Endometrial microvascular endothelial cells (primary cell): Measurements from ENCODE around the gene TARBP1. TPM values are rescaled to one million over a fixed set of nuclear protein-coding genes. Genes with fewer than 3 reads are reported as not detected.
"Not testable (repeated sequence)": the region's sequence is repeated elsewhere in the genome, so short reads cannot be mapped to it uniquely, and the experiment has no call there.

ENCODE experiments used
- in situ Hi-C: cut with HindIII; loops from 2 replicates; pipeline ENCODE4 v1.10.0; 2017; ENCODE audit warnings: low sequenced_read_pairs, low pct_unique_long_range_greater_than_20kb; ENCODE audit errors: inconsistent ontology term
- total RNA-seq: library from RNA; depleted of rRNA; stranded (reverse); fragments of >200 nt; gene quantifications from one replicate; pipeline ENCODE4 v1.2.3, GENCODE V29; 2015; ENCODE audit errors: inconsistent ontology term

TARBP1 gene
- total RNA-seq, 1 donor from 2014 or later: 13.8 TPM

DNA sequence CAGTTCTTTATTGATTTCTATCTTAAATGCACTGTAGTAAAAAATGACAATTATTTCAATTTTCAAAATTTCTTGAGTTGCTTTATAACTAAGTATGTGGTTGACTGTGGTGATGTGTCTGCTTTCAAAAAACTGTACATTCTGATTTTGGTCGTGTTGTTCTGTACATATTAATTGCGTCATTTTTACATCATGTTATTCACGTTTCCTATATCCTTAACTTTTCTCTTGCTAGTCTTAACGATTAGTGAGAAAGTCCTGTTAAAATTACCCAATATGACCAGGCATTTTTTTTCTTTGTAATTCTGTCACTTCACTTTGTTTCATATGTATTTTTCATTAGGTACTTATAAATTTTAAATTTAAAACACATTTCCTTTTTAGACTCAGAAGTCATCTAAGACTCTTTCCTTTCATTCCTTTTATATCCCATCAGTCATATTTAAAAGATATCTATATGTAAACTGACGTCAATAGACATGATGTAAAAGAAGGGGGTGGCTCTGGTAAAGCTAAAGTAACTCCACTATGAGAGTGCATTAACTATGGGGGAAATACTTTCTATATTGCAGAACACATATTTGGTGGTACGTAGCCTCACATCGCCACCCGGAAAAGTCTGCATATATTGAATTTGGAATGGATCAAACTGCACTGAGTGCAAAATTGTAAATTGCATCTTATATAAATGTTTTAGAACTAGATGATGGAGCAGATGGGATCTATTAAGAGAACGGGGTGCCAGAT lies 106.8 kb downstream of the TARBP1 start:
- in situ Hi-C loops: no loop called here

DNA sequence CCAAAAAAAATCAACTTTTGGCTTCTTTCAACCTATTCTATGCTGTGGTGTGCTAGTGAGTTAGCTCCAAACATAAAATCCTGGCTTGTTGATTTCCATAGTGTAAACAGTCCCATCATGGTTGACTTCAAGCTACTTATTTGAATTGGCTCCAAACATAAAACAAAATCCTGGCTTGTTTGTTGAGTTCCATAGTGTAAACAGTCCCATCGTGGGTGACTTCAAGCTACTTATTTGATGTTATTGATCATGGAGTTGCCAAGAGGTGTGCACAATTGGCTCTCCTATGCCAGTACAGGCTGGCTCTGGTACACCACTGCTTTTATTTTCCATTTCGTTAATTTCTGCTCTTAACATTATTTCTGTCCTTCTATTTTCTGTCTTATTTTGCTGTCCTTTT lies 107.6 kb downstream of the TARBP1 start:
- in situ Hi-C loops: no loop called here

DNA sequence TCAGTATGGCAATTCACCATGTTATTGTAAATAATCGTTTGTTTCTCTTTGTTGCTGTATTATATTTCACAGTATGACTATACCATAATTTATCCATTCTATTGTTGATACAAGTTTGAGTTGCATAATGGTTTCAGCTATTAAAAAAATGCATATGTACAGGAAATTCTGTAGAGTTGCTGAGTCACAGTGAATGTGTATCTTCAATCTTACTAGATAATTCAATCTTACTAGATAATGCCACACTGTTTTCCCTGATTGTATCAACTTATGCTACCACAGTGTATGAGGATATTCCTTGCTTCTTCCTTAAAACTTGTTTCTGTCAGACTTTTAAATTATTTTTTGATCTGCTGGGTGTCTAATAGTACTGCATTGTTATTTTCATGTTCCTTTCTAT lies 109.2 kb downstream of the TARBP1 start:
- in situ Hi-C loops: no loop called here

DNA sequence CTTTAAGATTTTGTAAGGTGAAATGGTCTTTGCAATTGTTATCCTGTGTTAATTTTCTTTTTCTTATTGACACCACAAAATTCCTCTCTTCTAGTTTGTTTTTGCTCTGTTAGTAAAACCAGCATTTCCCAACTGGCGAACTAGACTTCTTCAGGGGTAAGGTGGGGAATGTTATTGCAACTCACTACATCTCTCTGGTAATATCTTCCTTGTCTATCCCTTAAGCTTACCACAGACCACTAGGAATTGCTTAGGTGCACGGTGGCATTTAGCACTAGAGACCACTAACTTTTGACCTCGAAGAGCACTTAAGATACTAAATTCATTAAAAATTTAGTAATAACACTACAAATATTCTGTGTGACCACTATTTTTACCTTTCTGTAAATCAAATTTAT lies 109.9 kb downstream of the TARBP1 start:
- in situ Hi-C loops: no loop called here

DNA sequence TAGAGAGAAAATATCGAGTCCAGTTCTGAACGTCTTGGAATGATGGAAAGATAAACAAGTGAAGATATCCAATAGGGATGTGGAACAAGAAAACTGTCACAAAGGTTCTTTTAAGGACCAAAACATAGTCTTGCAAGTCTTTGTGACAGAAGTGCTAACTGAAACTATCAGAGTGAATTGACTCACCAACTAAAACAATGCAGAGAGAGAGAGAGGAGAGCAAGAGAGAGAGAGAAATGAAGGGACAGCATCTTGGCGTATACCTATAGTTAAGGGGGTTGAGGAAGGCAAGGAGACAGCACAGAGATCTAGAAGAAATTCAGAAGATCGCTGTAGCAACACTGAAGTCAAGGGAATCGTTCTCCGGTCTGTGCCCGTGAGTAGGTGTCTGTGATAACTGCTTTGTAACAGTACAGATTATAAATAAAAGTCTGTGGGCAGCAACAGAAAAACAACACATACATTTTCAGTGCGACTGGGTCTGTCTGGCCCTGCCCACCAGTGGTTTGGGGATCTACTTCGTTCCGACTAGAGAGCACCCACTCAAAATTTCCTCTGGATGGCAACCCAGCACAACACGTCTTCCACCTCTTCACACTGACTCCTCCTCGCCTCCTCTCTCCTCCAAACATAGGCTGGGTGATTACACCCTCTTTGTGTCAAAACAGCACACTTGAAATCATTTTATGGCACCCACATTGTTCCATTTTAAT lies 110.5 kb downstream of the TARBP1 start:
- in situ Hi-C loops: no loop called here

DNA sequence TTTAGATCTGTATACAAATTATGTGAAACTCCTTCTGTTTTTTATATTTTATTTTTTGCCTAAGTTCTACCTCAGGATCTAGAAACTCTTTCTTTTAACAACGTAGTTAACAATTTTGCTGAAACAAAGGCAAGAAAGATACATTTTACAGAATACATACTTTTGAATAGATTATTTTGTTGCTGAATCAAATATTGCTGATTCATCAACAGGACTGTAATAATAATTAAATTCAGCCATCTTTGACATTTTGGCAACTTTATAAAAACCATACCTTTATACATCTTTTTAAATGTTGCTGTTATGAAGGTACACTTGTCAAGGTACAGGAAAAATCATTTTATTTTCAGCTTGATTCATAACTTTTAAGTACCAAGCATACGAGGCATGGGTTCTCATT lies 116.4 kb downstream of the TARBP1 start:
- in situ Hi-C loops: no loop called here

DNA sequence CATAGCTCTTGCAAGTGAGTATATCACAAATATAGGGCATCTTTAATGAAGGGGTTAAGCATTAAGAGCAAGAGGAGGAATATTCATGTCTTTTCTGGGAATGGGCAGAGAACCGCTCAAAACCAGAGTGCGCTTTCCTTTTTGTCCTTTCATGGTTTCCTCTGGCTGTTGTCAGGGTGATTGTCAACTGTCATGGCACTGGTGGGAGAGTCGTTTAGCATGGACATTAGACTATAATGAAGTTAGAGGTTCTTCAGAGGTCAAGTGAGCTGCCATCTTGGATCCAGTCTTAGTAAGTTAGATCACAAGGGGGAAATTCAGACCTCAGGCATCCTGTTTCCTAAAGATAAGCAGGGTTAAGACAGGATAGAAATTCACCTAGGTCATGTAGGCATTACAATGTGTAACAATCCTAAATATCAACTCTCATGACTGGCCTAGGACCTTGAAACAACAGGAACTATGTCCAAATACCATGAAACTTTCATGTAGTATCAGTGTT lies 117.8 kb downstream of the TARBP1 start:
- in situ Hi-C loops: no loop called here

DNA sequence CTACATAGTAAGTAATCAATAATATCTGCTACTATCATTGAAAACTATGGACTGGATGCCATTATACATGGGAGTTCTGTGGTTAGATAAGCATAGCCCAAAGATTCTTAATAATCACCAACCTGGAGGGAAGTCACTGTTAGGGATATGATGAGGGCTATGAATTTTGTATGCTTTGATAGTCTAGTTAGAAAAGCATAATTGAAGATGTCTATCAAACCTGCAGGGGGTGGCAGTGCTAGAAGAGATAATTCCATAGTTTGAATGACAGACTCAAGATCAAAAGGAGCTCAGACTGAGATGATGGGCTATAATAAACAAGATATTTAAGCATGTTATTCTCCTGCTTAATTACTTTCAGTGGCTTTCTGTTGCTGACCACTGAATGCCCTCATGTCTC lies 121.1 kb downstream of the TARBP1 start:
- in situ Hi-C loops: no loop called here

DNA sequence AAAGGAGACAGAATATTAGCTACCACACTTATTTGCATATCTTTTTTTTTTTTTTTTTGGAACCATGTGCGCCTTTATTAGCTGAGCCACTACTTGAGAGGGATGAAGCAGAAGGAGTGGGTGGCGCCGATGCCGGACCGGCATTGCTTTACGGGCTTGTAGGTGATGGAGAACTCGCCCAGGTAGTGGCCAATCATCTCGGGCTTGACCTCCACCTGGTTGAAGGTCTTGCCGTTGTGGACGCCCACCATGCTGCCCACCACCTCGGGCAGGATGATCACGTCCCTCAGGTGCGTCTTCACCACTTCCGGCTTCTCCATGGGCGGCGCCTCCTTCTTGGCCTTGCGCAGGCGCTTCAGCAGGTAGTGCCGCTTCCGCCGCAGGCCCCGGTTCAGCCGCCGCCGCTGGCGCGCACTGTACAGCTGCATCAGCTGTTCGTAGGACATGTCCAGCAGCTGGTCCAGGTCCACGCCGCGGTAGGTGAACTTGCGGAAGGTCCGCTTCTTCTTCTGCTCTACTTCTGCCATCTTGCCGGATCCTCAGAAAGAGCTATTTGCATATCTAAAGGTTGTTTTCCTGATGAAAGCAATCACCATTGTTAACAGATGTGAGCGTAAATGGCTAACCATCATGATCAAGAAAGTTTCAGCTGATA lies 122.2 kb downstream of the TARBP1 start:
- in situ Hi-C loops: not testable (repeated sequence)

DNA sequence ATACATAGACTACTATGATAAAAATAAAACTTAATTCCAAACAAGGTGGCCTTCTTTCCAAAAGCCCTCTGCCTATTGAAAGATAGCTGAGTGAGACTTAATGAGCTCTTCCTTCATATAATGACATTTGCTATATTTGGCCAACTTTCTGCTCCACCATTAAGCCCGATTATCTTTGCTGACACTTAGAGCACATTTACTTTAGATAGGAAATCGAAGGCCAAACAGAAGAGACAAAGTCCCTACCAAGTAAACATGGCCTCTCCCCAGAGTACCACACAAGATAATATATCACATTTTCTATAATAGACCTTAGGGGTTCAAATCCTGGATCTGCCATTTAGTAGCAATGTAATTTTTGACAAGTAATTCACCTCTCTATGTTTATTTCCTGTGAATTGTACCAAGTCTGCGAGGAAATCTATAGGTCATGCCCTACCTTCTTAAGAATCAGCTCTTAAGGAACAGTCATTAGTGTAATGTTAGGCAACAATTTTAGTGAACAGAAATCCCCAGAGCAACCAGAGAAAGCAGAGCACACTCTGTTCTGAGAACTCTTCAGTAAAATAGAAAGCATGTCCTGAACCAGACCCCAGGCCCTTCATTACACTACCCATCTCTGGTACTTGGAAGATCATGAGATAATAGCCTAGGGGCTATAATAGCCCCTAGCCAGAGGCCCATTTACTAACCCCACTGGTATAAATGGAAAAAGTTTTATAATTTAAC lies 123.0 kb downstream of the TARBP1 start:
- in situ Hi-C loops: no loop called here

DNA sequence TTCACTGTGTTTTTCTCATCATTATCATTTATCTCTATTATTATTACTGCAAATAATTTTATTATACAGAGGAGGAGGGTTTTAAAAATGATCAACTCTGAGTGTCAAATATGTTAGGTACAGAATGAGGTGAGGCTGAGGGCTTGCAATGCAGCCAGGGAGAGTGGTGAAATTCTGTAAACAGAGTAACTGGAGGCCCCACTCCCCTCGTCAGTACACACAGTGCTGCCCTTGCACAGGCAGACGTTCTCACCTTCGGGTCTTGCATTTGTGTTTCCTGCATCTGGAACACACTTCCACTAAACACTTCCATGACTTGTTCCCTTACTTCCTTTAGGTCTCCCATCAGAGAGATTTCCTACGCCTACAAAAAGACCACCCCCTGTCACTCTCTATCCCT lies 130.0 kb downstream of the TARBP1 start:
- in situ Hi-C loops: no loop called here

DNA sequence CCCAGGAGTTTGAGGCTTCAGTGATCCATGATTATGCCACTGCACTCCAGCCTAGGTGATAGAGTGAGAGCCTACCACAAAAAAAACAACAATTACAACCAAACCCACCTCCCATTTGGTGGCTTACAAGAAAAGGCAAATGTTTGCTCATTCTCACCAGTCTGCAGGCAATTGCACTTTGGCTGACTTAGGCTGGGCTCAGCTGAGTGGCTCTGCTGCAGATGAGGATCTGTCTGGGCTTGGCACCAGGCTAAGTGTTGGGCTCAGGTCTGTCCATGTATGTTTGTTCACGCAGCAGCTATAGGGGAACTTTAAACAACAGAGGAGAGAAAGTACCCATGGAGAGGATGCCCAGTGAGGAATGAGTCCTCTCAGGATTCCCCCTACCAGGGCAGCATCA lies 133.7 kb downstream of the TARBP1 start:
- in situ Hi-C loops: no loop called here

DNA sequence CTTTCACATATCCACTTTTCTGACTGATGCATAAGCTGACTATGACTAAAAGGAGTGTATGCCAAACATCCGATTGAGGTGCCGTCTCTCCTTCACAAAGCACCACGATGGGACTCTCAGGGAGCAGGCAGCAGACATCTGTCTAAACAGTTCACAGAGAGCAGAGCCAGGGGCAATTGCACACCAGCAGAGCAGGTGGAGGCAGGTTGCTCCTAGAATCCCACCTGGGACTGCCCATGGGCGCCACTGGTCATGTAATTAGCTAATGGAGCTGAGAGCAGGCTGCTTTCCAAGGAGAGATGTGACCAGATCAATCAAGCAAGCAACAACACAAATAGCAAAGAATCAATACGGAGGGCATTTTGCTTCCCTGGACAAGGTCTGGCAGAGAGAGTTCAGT lies 136.2 kb downstream of the TARBP1 start:
- in situ Hi-C loops: no loop called here

Other genes starting within 250 kb of the TARBP1 start
- 26.3 TPM for gene COA6, start 105.7 kb downstream of the TARBP1 start, total RNA-seq
- 57.4 TPM for gene IRF2BP2, start 131.0 kb upstream of the TARBP1 start, total RNA-seq